Testis (tissue), 3 donors: Measurements from ENCODE around the gene HRH4. TPM values are rescaled to one million over a fixed set of nuclear protein-coding genes. Genes with fewer than 3 reads are reported as not detected.

ENCODE experiments used
- DNase-seq: peaks from one replicate; pipeline ENCODE4 v3.0.0-alpha.2; 2019
- H3K27ac ChIP-seq, 2 donors: fragments of 200-600 bp; sonication (generic); one replicate each; pipeline ENCODE4 v1.5.1; 2019
- H3K27me3 ChIP-seq: fragments of 200-600 bp; sonication (generic); one replicate; pipeline ENCODE4 v1.5.1; 2019
- H3K36me3 ChIP-seq: fragments of 200-600 bp; sonication (generic); one replicate; pipeline ENCODE4 v1.5.1; 2017; ENCODE audit warnings: low read depth; ENCODE audit errors: missing control alignments
- H3K4me1 ChIP-seq: fragments of 200-600 bp; sonication (generic); one replicate; pipeline ENCODE4 v1.5.1; 2019
- H3K4me3 ChIP-seq, 2 donors: fragments of 200-600 bp; sonication (generic); one replicate each; pipeline ENCODE4 v1.5.1; 2017 to 2019
- H3K9me3 ChIP-seq: fragments of 200-600 bp; sonication (generic); one replicate; pipeline ENCODE4 v1.5.1; 2017
- POLR2A ChIP-seq: fragments of 450-650 bp; IDR thresholded peaks from one replicate; pipeline ENCODE4 v1.6.1; 2017; ENCODE audit warnings: antibody characterized with exemption, mild to moderate bottlenecking, moderate library complexity
- WGBS, 2 donors: methylation state at CpG; one replicate each; pipeline ENCODE4 v1.1.5; 2018; 5-methylcytosine and 5-hydroxymethylcytosine counted together
- intact Hi-C: fragments of 100-400 bp; cut with DNase I; formaldehyde crosslinking; loops from one replicate; pipeline ENCODE4 v1.15.1; 2023; ENCODE audit warnings: low total_unique reads
- polyA plus RNA-seq: library from polyadenylated mRNA; stranded (reverse); fragments of 350-450 nt; fragmentation: Illumina TruSeq; extraction: RNeasy Lipid Tissue Mini Kit (QIAGEN cat#74804); gene quantifications from one replicate; pipeline ENCODE4 v1.2.3, GENCODE V29; 2014; ENCODE audit warnings: low read depth, low replicate concordance; ENCODE audit not compliant: insufficient read depth
- total RNA-seq, 2 donors: library from RNA; depleted of rRNA; stranded (reverse); fragments of >200 nt; gene quantifications; one replicate each; pipeline ENCODE4 v1.2.3, GENCODE V29; 2016
- TF ChIP-seq, protein P1 (sequence below), 3 experiments: fragments of 450-650 bp in 2 of 3; fragments of 200-600 bp in 1 of 3; sonication (generic) in 1 of 3; IDR thresholded peaks; one replicate each; pipeline ENCODE4 v1.5.1; 2016 to 2019; ENCODE audit warnings: antibody characterized with exemption in 3 of 3, mild to moderate bottlenecking in 2 of 3, moderate library complexity in 1 of 3

The HRH4 gene
- total and polyA plus RNA-seq, 3 donors from 2014 or later = 0.37 to 0.42 (median 0.39) TPM

- DNase-seq = no peak
Measured at GRCh38 chr18:24479371-24479770, 18.9 kb downstream of the HRH4 start.

GRCh38 chr18:24482821-24483220 lies 22.4 kb downstream of the HRH4 start:
- no peak overlapping the region for H3K27ac ChIP-seq
- H3K27me3 ChIP-seq = no peaks in the 10 kb centered on the region
- no peak for DNase-seq
- no peak overlapping the region for H3K4me3 ChIP-seq
- intact Hi-C loops = loop anchor here (10.0 kb wide), 1 partner anchor 128 kb away; no protein-coding TSS in a partner anchor
- H3K9me3 ChIP-seq = no peaks in the 10 kb centered on the region
- 86 to 95% methylated on average over 5 of the region's 5 CpGs for WGBS, 2 donors
- TF ChIP-seq POLR2A = no peak
- TF ChIP-seq, protein P1, sequence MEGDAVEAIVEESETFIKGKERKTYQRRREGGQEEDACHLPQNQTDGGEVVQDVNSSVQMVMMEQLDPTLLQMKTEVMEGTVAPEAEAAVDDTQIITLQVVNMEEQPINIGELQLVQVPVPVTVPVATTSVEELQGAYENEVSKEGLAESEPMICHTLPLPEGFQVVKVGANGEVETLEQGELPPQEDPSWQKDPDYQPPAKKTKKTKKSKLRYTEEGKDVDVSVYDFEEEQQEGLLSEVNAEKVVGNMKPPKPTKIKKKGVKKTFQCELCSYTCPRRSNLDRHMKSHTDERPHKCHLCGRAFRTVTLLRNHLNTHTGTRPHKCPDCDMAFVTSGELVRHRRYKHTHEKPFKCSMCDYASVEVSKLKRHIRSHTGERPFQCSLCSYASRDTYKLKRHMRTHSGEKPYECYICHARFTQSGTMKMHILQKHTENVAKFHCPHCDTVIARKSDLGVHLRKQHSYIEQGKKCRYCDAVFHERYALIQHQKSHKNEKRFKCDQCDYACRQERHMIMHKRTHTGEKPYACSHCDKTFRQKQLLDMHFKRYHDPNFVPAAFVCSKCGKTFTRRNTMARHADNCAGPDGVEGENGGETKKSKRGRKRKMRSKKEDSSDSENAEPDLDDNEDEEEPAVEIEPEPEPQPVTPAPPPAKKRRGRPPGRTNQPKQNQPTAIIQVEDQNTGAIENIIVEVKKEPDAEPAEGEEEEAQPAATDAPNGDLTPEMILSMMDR (IDR thresholded peaks at IDR 0.05) = no peak
- no peaks in the 10 kb centered on the region for H3K4me1 ChIP-seq
- no peaks in the 10 kb centered on the region for H3K36me3 ChIP-seq

More at GRCh38 chr18:24479371-24479770, 18.9 kb downstream of the HRH4 start:
- no peaks in the 10 kb centered on the region for H3K4me1 ChIP-seq
- no peak overlapping the region for H3K4me3 ChIP-seq
- H3K36me3 ChIP-seq = no peaks in the 10 kb centered on the region
- 78 to 89% methylated on average over 7 of the region's 7 CpGs for WGBS, 2 donors
- no peaks in the 10 kb centered on the region for H3K27me3 ChIP-seq
- H3K9me3 ChIP-seq = no peaks in the 10 kb centered on the region
- TF ChIP-seq, protein P1 (IDR thresholded peaks at IDR 0.05) = no peak
- no peak for TF ChIP-seq POLR2A
- intact Hi-C loops = no loop called here
- no peak overlapping the region for H3K27ac ChIP-seq

GRCh38 chr18:24485681-24486080 lies 25.2 kb downstream of the HRH4 start:
- Histone ChIP-seq H3K4me1 (no peaks in the 10 kb centered on the region), H3K9me3 (no peaks in the 10 kb centered on the region), H3K4me3 (no peak overlapping the region), H3K36me3 (no peaks in the 10 kb centered on the region), H3K27ac (no peak overlapping the region), H3K27me3 (no peaks in the 10 kb centered on the region)
- intact Hi-C loops = loop anchor here (10.0 kb wide), 1 partner anchor 131 kb away; no protein-coding TSS in a partner anchor
- TF ChIP-seq POLR2A = no peak
- TF ChIP-seq, protein P1 (IDR thresholded peaks at IDR 0.05) = no peak
- no peak for DNase-seq
- WGBS, 2 donors = 95 to 98% methylated on average over 3 of the region's 3 CpGs

- no peaks in the 10 kb centered on the region for H3K4me1 ChIP-seq
- DNase-seq = no peak
- no peaks in the 10 kb centered on the region for H3K27me3 ChIP-seq
- no peak overlapping the region for H3K4me3 ChIP-seq
- no peaks in the 10 kb centered on the region for H3K9me3 ChIP-seq
- no peak for TF ChIP-seq POLR2A
- H3K27ac ChIP-seq = no peak overlapping the region
- intact Hi-C loops = loop anchor here (10.0 kb wide), 1 partner anchor 132 kb away; no protein-coding TSS in a partner anchor
- no peaks in the 10 kb centered on the region for H3K36me3 ChIP-seq
- 73 to 79% methylated on average over 9 of the region's 9 CpGs for WGBS, 2 donors
Measured at GRCh38 chr18:24486684-24487083, 26.2 kb downstream of the HRH4 start.

- DNase-seq = no peak
- no peak overlapping the region for H3K27ac ChIP-seq
- no peaks in the 10 kb centered on the region for H3K36me3 ChIP-seq
- no peaks in the 10 kb centered on the region for H3K27me3 ChIP-seq
- intact Hi-C loops = loop anchor here (10.0 kb wide), 1 partner anchor 134 kb away; no protein-coding TSS in a partner anchor
- WGBS, 2 donors = 45 to 53% methylated on average over 7 of the region's 7 CpGs
- TF ChIP-seq POLR2A = no peak
- TF ChIP-seq, protein P1 (IDR thresholded peaks at IDR 0.05) = peak; percentile 62 to 89 (median 66)
- no peak overlapping the region for H3K4me3 ChIP-seq
- H3K9me3 ChIP-seq = no peaks in the 10 kb centered on the region
- H3K4me1 ChIP-seq = no peaks in the 10 kb centered on the region
Measured at GRCh38 chr18:24488824-24489493, 28.5 kb downstream of the HRH4 start.
